ENCODE results near the gene LRP2.
"Not testable (repeated sequence)": the region's sequence is repeated elsewhere in the genome, so short reads cannot be mapped to it uniquely, and the experiment has no call there.

The LRP2 gene

GRCh38 chr2:169172151-169172735 lies 190.1 kb downstream of the LRP2 start:
- DNase-seq = no peak

- DNase-seq = no peak
These were observed 196.5 kb downstream of the LRP2 start for GRCh38 chr2:169165791-169166190.

GRCh38 chr2:169164311-169164710 lies 198.0 kb downstream of the LRP2 start:
- DNase-seq = no peak

GRCh38 chr2:169162613-169163012 lies 199.7 kb downstream of the LRP2 start:
- DNase-seq = no peak

- no peak for DNase-seq
These were observed 201.3 kb downstream of the LRP2 start for GRCh38 chr2:169160926-169161481.

GRCh38 chr2:169159686-169160085 lies 202.6 kb downstream of the LRP2 start:
- DNase-seq = no peak

GRCh38 chr2:169158874-169159273 lies 203.5 kb downstream of the LRP2 start:
- DNase-seq = no peak

- no peak for DNase-seq
These were observed 216.1 kb downstream of the LRP2 start for GRCh38 chr2:169146220-169146619.

GRCh38 chr2:169143998-169144397 lies 218.3 kb downstream of the LRP2 start:
- DNase-seq = no peak

- DNase-seq = peak; percentile 2
These were observed 220.5 kb downstream of the LRP2 start for GRCh38 chr2:169141713-169142352.

- no peak for DNase-seq
These were observed 222.2 kb downstream of the LRP2 start for GRCh38 chr2:169139993-169140767.

- DNase-seq = peak; percentile 40
These were observed 223.2 kb downstream of the LRP2 start for GRCh38 chr2:169139145-169139544.

GRCh38 chr2:169137924-169138323 lies 224.4 kb downstream of the LRP2 start:
- no peak for DNase-seq

- no peak for DNase-seq
These were observed 225.3 kb downstream of the LRP2 start for GRCh38 chr2:169136885-169137534.

- not testable (repeated sequence) for DNase-seq
These were observed 225.9 kb downstream of the LRP2 start for GRCh38 chr2:169136428-169136827.

- DNase-seq = not testable (repeated sequence)
These were observed 228.1 kb downstream of the LRP2 start for GRCh38 chr2:169134272-169134671.

GRCh38 chr2:169131587-169132512 lies 230.5 kb downstream of the LRP2 start:
- DNase-seq = peak; percentile 53

GRCh38 chr2:169129703-169130243 lies 232.6 kb downstream of the LRP2 start:
- no peak for DNase-seq

- no peak for DNase-seq
These were observed 242.5 kb downstream of the LRP2 start for GRCh38 chr2:169119851-169120250.

- no peak for DNase-seq
These were observed 243.1 kb downstream of the LRP2 start for GRCh38 chr2:169119123-169119760.

GRCh38 chr2:169118060-169118459 lies 244.3 kb downstream of the LRP2 start:
- peak; percentile 19 for DNase-seq
